Measurements from ENCODE around the gene GOT2. TPM values are rescaled to one million over a fixed set of nuclear protein-coding genes. Genes with fewer than 3 reads are reported as not detected.
"Not testable (repeated sequence)": the region's sequence is repeated elsewhere in the genome, so short reads cannot be mapped to it uniquely, and the experiment has no call there.

The GOT2 gene
- total RNA-seq, 3 donors from 2014 or later: 15.4 to 56.2 (median 45.2) TPM

GRCh38 chr16:58670177-58670576 lies 63.9 kb downstream of the GOT2 start:
- intact Hi-C loops (cut with DNase I; ENCODE audit: low total_unique reads): no loop called here
- Histone ChIP-seq H3K9me3 (no peaks in the 10 kb centered on the region), H3K27ac (no peak overlapping the region), H3K4me1 (no peaks in the 10 kb centered on the region), H3K36me3 (no peaks in the 10 kb centered on the region), H3K4me3 (no peak overlapping the region), H3K27me3 (no peaks in the 10 kb centered on the region)
- DNase-seq (ENCODE audit: low spot score in 2 of 2): no peak
- TF ChIP-seq POLR2A (IDR thresholded peaks at IDR 0.05) (no peak), POLR2AphosphoS5 (IDR thresholded peaks at IDR 0.05) (no peak)
- TF ChIP-seq, protein P1, sequence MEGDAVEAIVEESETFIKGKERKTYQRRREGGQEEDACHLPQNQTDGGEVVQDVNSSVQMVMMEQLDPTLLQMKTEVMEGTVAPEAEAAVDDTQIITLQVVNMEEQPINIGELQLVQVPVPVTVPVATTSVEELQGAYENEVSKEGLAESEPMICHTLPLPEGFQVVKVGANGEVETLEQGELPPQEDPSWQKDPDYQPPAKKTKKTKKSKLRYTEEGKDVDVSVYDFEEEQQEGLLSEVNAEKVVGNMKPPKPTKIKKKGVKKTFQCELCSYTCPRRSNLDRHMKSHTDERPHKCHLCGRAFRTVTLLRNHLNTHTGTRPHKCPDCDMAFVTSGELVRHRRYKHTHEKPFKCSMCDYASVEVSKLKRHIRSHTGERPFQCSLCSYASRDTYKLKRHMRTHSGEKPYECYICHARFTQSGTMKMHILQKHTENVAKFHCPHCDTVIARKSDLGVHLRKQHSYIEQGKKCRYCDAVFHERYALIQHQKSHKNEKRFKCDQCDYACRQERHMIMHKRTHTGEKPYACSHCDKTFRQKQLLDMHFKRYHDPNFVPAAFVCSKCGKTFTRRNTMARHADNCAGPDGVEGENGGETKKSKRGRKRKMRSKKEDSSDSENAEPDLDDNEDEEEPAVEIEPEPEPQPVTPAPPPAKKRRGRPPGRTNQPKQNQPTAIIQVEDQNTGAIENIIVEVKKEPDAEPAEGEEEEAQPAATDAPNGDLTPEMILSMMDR (IDR thresholded peaks at IDR 0.05): no peak

DNA sequence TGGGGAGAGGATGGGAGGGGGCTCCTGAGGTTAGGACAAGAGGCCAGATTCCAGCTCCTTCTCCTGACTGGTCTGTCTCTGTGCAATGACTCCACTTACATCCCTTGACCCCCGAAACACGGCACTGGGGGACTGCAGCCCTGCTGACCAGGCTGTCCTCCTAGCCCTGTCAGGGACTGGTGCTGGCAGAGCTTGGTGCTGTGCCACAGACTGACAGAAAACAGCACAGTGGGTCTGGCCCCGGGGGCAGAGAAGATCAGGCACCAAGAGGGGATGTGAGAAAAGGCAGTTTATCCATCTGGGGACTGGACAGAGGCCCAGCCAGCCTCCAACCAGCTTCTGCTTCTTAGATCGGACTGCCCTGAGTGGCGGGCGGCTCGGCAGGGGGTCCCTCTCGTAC lies 68.9 kb downstream of the GOT2 start:
- intact Hi-C loops (cut with DNase I; ENCODE audit: low total_unique reads): no loop called here
- Histone ChIP-seq H3K4me1 (no peaks in the 10 kb centered on the region), H3K27me3 (no peaks in the 10 kb centered on the region), H3K4me3 (no peak overlapping the region), H3K27ac (no peak overlapping the region), H3K36me3 (no peaks in the 10 kb centered on the region), H3K9me3 (no peaks in the 10 kb centered on the region)
- no peak for DNase-seq (ENCODE audit: low spot score in 2 of 2)
- TF ChIP-seq POLR2A (IDR thresholded peaks at IDR 0.05) (no peak), POLR2AphosphoS5 (IDR thresholded peaks at IDR 0.05) (no peak)
- TF ChIP-seq, protein P1 (IDR thresholded peaks at IDR 0.05): no peak

DNA sequence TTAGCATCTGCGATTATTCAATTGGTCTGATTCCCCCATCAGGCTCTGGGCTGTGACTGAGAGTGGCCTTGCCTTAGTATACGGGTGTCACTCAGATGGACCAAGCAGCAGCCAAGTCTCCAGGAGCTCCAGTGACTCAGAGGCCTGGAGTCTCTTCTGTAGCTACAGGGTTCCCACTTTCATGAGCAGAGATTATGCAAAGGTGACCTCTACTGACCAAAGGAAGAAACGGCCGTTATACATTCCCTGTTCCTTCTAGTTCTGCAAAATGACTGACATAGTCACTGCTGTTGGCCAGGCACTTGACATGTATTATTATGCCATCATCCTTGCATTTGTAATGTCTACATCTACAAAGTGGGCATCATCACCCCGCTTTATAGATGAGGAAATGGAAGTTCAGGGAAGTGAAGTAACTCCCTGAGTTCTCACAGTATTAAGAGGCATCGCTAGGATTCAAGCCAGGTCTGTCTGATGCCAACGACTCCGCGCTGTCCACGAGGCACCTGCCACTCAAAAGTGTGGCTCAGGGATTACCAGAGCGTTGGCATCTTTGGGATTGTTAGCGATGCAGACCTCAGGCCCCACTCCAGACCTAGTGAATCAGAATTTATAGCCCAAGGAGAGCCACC lies 72.8 kb downstream of the GOT2 start:
- TF ChIP-seq POLR2A (IDR thresholded peaks at IDR 0.05) (no peak), POLR2AphosphoS5 (IDR thresholded peaks at IDR 0.05) (no peak)
- TF ChIP-seq, protein P1 (IDR thresholded peaks at IDR 0.05): peak in 1 of 3 donors; percentile 48
- intact Hi-C loops (cut with DNase I; ENCODE audit: low total_unique reads): no loop called here
- Histone ChIP-seq H3K9me3 (no peaks in the 10 kb centered on the region), H3K36me3 (no peaks in the 10 kb centered on the region), H3K4me1 (no peaks in the 10 kb centered on the region), H3K4me3 (no peak overlapping the region), H3K27ac (no peak overlapping the region), H3K27me3 (no peaks in the 10 kb centered on the region)
- no peak for DNase-seq (ENCODE audit: low spot score in 2 of 2)

DNA sequence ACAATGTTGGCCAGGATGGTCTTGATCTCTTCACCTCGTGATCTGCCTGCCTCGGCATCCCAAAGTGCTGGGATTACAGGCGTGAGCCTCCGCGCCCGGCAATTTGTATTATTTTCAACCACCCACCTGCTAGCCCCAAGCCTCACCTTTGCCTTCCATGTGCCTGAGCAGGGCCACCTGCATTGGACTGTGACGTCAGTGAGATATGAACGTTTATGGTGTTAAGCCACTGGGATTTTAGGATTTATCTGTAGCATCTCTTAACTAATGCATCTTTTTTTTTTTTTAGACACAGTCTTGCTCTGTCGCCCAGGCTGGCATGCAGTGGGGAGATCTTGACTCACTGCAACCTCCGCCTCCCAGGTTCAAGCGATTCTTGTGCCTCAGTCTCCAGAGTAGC lies 74.2 kb downstream of the GOT2 start:
- intact Hi-C loops (cut with DNase I; ENCODE audit: low total_unique reads); DNase-seq (ENCODE audit: low spot score in 2 of 2); H3K36me3 ChIP-seq; H3K27me3 ChIP-seq; H3K4me3 ChIP-seq; H3K9me3 ChIP-seq; H3K27ac ChIP-seq; H3K4me1 ChIP-seq: not testable (repeated sequence)

- intact Hi-C loops (cut with DNase I; ENCODE audit: low total_unique reads): no loop called here
- Histone ChIP-seq H3K27me3 (no peaks in the 10 kb centered on the region), H3K9me3 (no peaks in the 10 kb centered on the region), H3K27ac (no peak overlapping the region), H3K36me3 (no peaks in the 10 kb centered on the region), H3K4me1 (no peaks in the 10 kb centered on the region), H3K4me3 (no peak overlapping the region)
- TF ChIP-seq POLR2AphosphoS5 (IDR thresholded peaks at IDR 0.05) (no peak), POLR2A (IDR thresholded peaks at IDR 0.05) (no peak)
- TF ChIP-seq, protein P1 (IDR thresholded peaks at IDR 0.05): no peak
- DNase-seq (ENCODE audit: low spot score in 2 of 2): no peak
Measured at GRCh38 chr16:58658796-58659211, 75.3 kb downstream of the GOT2 start.

Other genes starting within 250 kb of the GOT2 start
- gene NDRG4, start 234.2 kb downstream of the GOT2 start, total RNA-seq: 10 to 100 TPM in 1 of 3 donors, 1 to 10 TPM in 2; 3.7 to 35.0 (median 5.6) TPM
- gene SETD6, start 218.8 kb downstream of the GOT2 start, total RNA-seq: 10 to 100 TPM; 20.8 to 47.3 (median 44.9) TPM
- 100 to 1,000 TPM; 106 to 140 (median 117) TPM for gene CNOT1, start 104.5 kb downstream of the GOT2 start, total RNA-seq
- 10 to 100 TPM; 12.7 to 15.4 (median 13.1) TPM for gene SLC38A7, start 49.5 kb downstream of the GOT2 start, total RNA-seq

All from breast epithelium (tissue), 4 donors.